ENCODE measurements around the gene CBFA2T3.

GRCh38 chr16:88999457-89000206 is 22.6 kb upstream of the CBFA2T3 start:
- TF ChIP-seq TAF1 (IDR thresholded peaks at IDR 0.05; ENCODE audit: borderline replicate concordance, insufficient read depth, low read length) (no peak), POLR2AphosphoS5 (IDR thresholded peaks at IDR 0.05; ENCODE audit: low read depth, low read length) (no peak)
